ENCODE measurements around the gene TMEM115.

Gene TMEM115

GRCh38 chr3:50320853-50321335, 38.4 kb downstream of the TMEM115 start:
- Histone ChIP-seq H3K27me3 (replicated peaks) (no peaks in the 10 kb centered on the region), H3K27ac (peak overlapping the region; percentile 100), H3K36me3 (replicated peaks) (peaks cover 10% of the 10 kb centered on the region), H3K4me3 (ENCODE audit: low read depth, low read length) (peak overlapping the region; percentile 78)
- TF ChIP-seq CTCF (IDR thresholded peaks at IDR 0.05; ENCODE audit: low read depth, low read length, missing control alignments): no peak
- no peak for DNase-seq
- in situ Hi-C loops (cut with HindIII; ENCODE audit: low pct_ligation_motif_present, low sequenced_read_pairs): no loop called here

- in situ Hi-C loops (cut with HindIII; ENCODE audit: low pct_ligation_motif_present, low sequenced_read_pairs): no loop called here
- H3K27ac ChIP-seq: no peak overlapping the region
- H3K36me3 ChIP-seq (replicated peaks): peaks cover 9% of the 10 kb centered on the region
- H3K27me3 ChIP-seq (replicated peaks): no peaks in the 10 kb centered on the region
- peak; percentile 12 for TF ChIP-seq CTCF (IDR thresholded peaks at IDR 0.05; ENCODE audit: low read depth, low read length, missing control alignments)
- H3K4me3 ChIP-seq (ENCODE audit: low read depth, low read length): peak overlapping the region; percentile 78
- no peak for DNase-seq
Measured at GRCh38 chr3:50319894-50320625, 39.3 kb downstream of the TMEM115 start.

- no peaks in the 10 kb centered on the region for H3K27me3 ChIP-seq (replicated peaks)
- peaks cover 9% of the 10 kb centered on the region for H3K36me3 ChIP-seq (replicated peaks)
- no peak for DNase-seq
- in situ Hi-C loops (cut with HindIII; ENCODE audit: low pct_ligation_motif_present, low sequenced_read_pairs): no loop called here
- no peak overlapping the region for H3K4me3 ChIP-seq (ENCODE audit: low read depth, low read length)
- H3K27ac ChIP-seq: no peak overlapping the region
- TF ChIP-seq CTCF (IDR thresholded peaks at IDR 0.05; ENCODE audit: low read depth, low read length, missing control alignments): no peak
Measured at GRCh38 chr3:50319181-50319893, 40.0 kb downstream of the TMEM115 start.

GRCh38 chr3:50318615-50319014, 40.7 kb downstream of the TMEM115 start:
- Histone ChIP-seq H3K27me3 (replicated peaks) (no peaks in the 10 kb centered on the region), H3K27ac (no peak overlapping the region), H3K36me3 (replicated peaks) (peaks cover 9% of the 10 kb centered on the region), H3K4me3 (ENCODE audit: low read depth, low read length) (no peak overlapping the region)
- in situ Hi-C loops (cut with HindIII; ENCODE audit: low pct_ligation_motif_present, low sequenced_read_pairs): no loop called here
- TF ChIP-seq CTCF (IDR thresholded peaks at IDR 0.05; ENCODE audit: low read depth, low read length, missing control alignments): no peak
- DNase-seq: no peak

GRCh38 chr3:50318163-50318562, 41.2 kb downstream of the TMEM115 start:
- no peak for DNase-seq
- in situ Hi-C loops (cut with HindIII; ENCODE audit: low pct_ligation_motif_present, low sequenced_read_pairs): no loop called here
- Histone ChIP-seq H3K36me3 (replicated peaks) (peaks cover 9% of the 10 kb centered on the region), H3K27me3 (replicated peaks) (no peaks in the 10 kb centered on the region), H3K27ac (no peak overlapping the region), H3K4me3 (ENCODE audit: low read depth, low read length) (no peak overlapping the region)
- no peak for TF ChIP-seq CTCF (IDR thresholded peaks at IDR 0.05; ENCODE audit: low read depth, low read length, missing control alignments)
